ENCODE data around the gene TTC34.
"Not testable (repeated sequence)": the region's sequence is repeated elsewhere in the genome, so short reads cannot be mapped to it uniquely, and the experiment has no call there.

DNA sequence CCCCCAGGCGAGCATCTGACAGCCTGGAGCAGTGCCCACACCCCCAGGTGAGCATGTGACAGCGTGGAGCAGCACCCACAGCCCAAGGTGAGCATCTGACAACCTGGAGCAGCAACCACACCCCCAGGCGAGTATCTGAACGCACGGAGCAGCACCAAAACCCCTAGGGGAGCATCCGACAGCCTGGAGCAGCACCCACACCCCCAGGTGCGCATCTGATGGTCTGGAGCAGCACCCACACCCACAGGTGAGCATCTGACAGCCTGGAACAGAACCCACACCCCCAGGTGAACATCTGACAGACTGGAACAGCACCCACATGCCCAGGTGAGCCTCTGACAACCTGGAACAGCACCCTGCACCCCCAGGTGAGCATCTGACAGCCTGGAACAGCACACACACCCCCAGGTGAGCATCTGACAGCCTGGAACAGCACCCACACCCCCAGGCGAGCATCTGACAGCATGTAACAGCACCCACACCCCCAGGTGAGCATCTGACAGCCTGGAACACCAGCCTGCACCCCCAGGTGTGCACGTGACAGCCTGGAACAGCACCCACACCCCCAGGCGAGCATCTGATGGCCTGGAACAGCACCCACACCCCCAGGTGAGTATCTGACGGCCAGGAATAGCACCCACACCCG, 148.4 kb downstream of the TTC34 start:
- not testable (repeated sequence) for TF ChIP-seq SP1 (IDR thresholded peaks at IDR 0.05); SUZ12 (IDR thresholded peaks at IDR 0.05); BHLHE40 (IDR thresholded peaks at IDR 0.05; ENCODE audit: borderline replicate concordance); FOXK2 (IDR thresholded peaks at IDR 0.05); CTBP1 (IDR thresholded peaks at IDR 0.05; ENCODE audit: borderline replicate concordance); ZNF384 (IDR thresholded peaks at IDR 0.05)

Measured in HEK293T (cell line).